GM11168 (cell line): Measurements from ENCODE around the gene UGCG.

Experiments
- in situ Hi-C: fragments of 300-500 bp; cut with MboI; formaldehyde crosslinking; loops from one replicate; pipeline ENCODE4 v1.12.0; 2022; ENCODE audit warnings: low sequenced_read_pairs; ENCODE audit not compliant: unreplicated experiment

Gene UGCG

GRCh38 chr9:111974092-111974681 lies 77.6 kb downstream of the UGCG start:
- in situ Hi-C loops = no loop called here

- in situ Hi-C loops = no loop called here
These were observed 79.1 kb downstream of the UGCG start for GRCh38 chr9:111975709-111976108.

GRCh38 chr9:111978616-111979015 lies 82.0 kb downstream of the UGCG start:
- in situ Hi-C loops = no loop called here

DNA sequence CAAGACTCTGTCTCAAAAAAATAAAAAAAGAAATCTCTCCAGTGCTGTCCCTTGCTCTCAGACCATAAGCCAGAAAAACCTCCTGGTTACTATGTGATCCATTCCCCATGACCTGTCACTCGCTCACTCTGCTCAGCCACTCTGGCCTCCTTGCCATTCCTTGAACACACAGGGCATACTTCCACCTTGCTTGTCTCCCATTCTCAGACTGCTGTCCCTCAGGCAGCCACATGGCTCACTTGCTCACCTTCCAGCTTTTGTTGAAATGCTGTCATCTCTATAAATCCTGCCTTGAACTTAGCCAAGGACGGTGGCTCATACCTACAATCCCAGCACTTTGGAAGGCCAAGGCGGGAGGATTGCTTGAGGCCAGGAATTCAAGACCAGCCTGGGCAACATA lies 82.9 kb downstream of the UGCG start:
- in situ Hi-C loops = no loop called here

- in situ Hi-C loops = no loop called here
These were observed 83.8 kb downstream of the UGCG start for GRCh38 chr9:111980398-111980797.

DNA sequence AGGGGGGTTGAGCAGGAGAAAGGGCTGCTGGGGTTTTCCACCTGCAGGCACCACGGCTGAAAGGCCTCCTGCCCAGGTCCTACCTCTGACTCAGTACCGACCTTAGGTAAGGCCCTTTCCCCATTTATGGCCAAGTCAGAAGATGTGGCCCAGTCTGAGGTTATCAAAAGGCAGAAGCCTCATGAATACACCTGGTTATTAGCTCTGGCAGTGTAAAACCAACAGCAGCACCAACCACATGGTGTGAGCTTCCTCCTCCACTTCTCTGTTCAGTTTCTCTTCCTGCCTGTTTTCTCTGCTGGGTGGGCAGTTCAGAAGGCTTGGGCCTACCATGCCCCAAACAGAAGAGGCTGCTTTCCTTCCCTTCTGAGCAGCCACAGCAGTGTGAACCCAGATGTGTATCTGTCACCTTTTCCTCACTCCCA lies 86.9 kb downstream of the UGCG start:
- in situ Hi-C loops = no loop called here

DNA sequence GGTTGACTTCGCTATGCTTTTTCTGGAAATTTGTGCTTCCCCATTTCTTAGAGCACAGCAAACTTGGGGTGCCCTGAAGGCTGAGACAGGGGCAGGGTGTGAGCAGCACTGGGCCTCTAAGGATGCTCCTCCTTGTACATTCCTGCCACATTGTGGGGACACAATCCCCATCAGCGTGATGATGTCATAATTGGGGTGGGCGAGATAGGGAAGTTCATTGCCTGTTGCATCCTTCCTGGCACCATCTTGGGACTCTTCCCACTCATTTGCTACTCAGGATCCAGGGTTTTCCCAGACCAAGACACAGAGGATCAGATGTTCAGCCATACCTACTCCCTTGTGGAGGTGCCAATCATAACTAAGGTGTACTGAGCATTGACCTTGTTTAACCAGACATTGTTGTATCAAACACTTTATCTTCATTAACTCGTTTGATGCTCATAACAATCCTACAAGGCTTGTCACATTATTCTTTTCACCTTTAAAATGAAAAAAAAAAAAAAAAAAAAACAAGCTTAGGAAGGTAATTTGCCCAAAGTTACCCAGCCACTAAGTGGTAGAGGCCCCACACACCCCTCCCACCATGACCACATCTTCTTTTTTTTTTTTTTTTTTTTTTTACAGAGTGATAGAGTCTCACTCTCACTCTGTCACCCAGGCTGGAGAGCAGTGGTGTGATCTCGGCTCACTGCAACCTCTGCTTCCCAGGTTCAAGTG lies 87.6 kb downstream of the UGCG start:
- in situ Hi-C loops = no loop called here
